Aorta (tissue), 5 donors: ENCODE data around the gene SVBP. TPM values are rescaled to one million over a fixed set of nuclear protein-coding genes. Genes with fewer than 3 reads are reported as not detected.

Experiments
- ATAC-seq: fragments of 200-7000 bp; cut with Tn5 transposase; one replicate; pipeline ENCODE4 v1.9.1; 2022; ENCODE audit warnings: moderate library complexity; ENCODE audit not compliant: low FRiP score
- DNase-seq, 2 donors: peaks; one replicate each; pipeline ENCODE4 v3.0.0-alpha.2; 2020
- H3K27ac ChIP-seq, 2 donors: one replicate each; pipeline ENCODE4 v1.5.1; 2013; ENCODE audit warnings: low read length in 2 of 2, mild to moderate bottlenecking in 2 of 2, moderate library complexity in 2 of 2, control low read depth in 1 of 2, inconsistent platforms in 1 of 2, low read depth in 1 of 2
- H3K27me3 ChIP-seq, 2 donors: one replicate each; pipeline ENCODE4 v1.6.1; 2013; ENCODE audit warnings: control low read depth in 1 of 2, low read length in 1 of 2, mild to moderate bottlenecking in 1 of 2, moderate library complexity in 1 of 2; ENCODE audit not compliant: insufficient read depth in 2 of 2, control insufficient read depth in 1 of 2
- H3K36me3 ChIP-seq, 2 donors: one replicate each; pipeline ENCODE4 v1.6.1; 2013; ENCODE audit warnings: control low read depth in 1 of 2, low read length in 1 of 2, mild to moderate bottlenecking in 1 of 2; ENCODE audit not compliant: insufficient read depth in 2 of 2, control insufficient read depth in 1 of 2
- H3K4me1 ChIP-seq, 2 donors: one replicate each; pipeline ENCODE4 v1.6.1; 2013; ENCODE audit warnings: low read length in 2 of 2, control low read depth in 1 of 2, mild to moderate bottlenecking in 1 of 2, moderate library complexity in 1 of 2; ENCODE audit not compliant: insufficient read depth in 2 of 2, control insufficient read depth in 1 of 2
- H3K4me3 ChIP-seq, 2 donors: one replicate each; pipeline ENCODE4 v1.5.1; 2013; ENCODE audit warnings: low read length in 2 of 2, control low read depth in 1 of 2, mild to moderate bottlenecking in 1 of 2
- H3K9me3 ChIP-seq: one replicate; pipeline ENCODE4 v1.6.1; 2013; ENCODE audit warnings: mild to moderate bottlenecking, low read length; ENCODE audit not compliant: control insufficient read depth
- WGBS, 2 donors: extraction: QIAGEN DNeasy Blood & Tissue Kit; methylation state at CpG; one replicate each; pipeline ENCODE4 v1.1.7; 2013; 5-methylcytosine and 5-hydroxymethylcytosine counted together
- intact Hi-C, 2 donors: fragments of 100-400 bp; cut with DNase I; formaldehyde crosslinking; loops; one replicate each; pipeline versions ENCODE4 v1.14.2 to v1.15.0; 2022
- polyA plus RNA-seq, 2 donors: library from polyadenylated mRNA; stranded (reverse); fragments of 200-250 nt; gene quantifications; one replicate each; pipeline ENCODE4 v1.2.3, GENCODE V29; 2013
- total RNA-seq, 2 donors: library from RNA; stranded (reverse); fragmentation: NEBNext Ultra II Directional; extraction: Animal tissue kit (Norgen Biotek cat#: 25700); gene quantifications; one replicate each; pipeline ENCODE4 v1.2.1, GENCODE V29; 2021
- donor health status: healthy with polysubstance abuse.
- donor health status: Bipolar disorder and iron deficiency.
- donor health status: DM: no; HTN: no; CAD: no.
- donor health status: DM: no; HTN: no; CAD: no.
- donor health status: DM: yes; HTN: yes; CAD: no.

The SVBP gene
- total and polyA plus RNA-seq, 4 donors: 15.9 to 37.8 (median 27.1) TPM

GRCh38 chr1:42851960-42852607, 34.9 kb upstream of the SVBP start:
- intact Hi-C loops: no loop called here
- Histone ChIP-seq H3K4me3 (no peak overlapping the region), H3K9me3 (no peaks in the 10 kb centered on the region), H3K4me1 (peaks cover 0 to under 1% of the 10 kb centered on the region in 2 donors), H3K27ac (no peak overlapping the region), H3K27me3 (no peaks in the 10 kb centered on the region), H3K36me3 (peaks cover 0 to 2% of the 10 kb centered on the region in 2 donors)
- ATAC-seq (no peak), DNase-seq (no peak)
- WGBS, 2 donors: 85 to 87% methylated on average over 2 of the region's 2 CpGs

- H3K27me3 ChIP-seq: no peaks in the 10 kb centered on the region
- peaks cover 0 to 2% of the 10 kb centered on the region in 2 donors for H3K36me3 ChIP-seq
- no peak overlapping the region for H3K27ac ChIP-seq
- peaks cover 0 to 2% of the 10 kb centered on the region in 2 donors for H3K4me1 ChIP-seq
- WGBS, 2 donors: 97% methylated on average over 15 of the region's 15 CpGs
- intact Hi-C loops: no loop called here
- H3K9me3 ChIP-seq: no peaks in the 10 kb centered on the region
- DNase-seq: no peak
- ATAC-seq: no peak
- no peak overlapping the region for H3K4me3 ChIP-seq
Measured at GRCh38 chr1:42851420-42851819, 34.2 kb upstream of the SVBP start.

GRCh38 chr1:42849944-42850343, 32.7 kb upstream of the SVBP start:
- H3K27me3 ChIP-seq: no peaks in the 10 kb centered on the region
- DNase-seq (no peak), ATAC-seq (no peak)
- 92 to 96% methylated on average over 5 of the region's 5 CpGs for whole genome bisulfite sequencing, 2 donors
- no peak overlapping the region for H3K27ac ChIP-seq
- H3K4me1 ChIP-seq: peaks cover 0 to 2% of the 10 kb centered on the region in 2 donors
- peaks cover 0 to 2% of the 10 kb centered on the region in 2 donors for H3K36me3 ChIP-seq
- no peaks in the 10 kb centered on the region for H3K9me3 ChIP-seq
- H3K4me3 ChIP-seq: no peak overlapping the region
- intact Hi-C loops: loop anchor here (10.0 kb wide), 2 partner anchors 85 to 165 kb away; partner anchors contain the start of genes C1orf50 (in 1 of the 2), P3H1 (in 1 of the 2) and YBX1 (in 1 of the 2)

- no peak for DNase-seq
- Histone ChIP-seq H3K9me3 (no peaks in the 10 kb centered on the region), H3K4me3 (no peak overlapping the region), H3K36me3 (peaks cover 0 to 2% of the 10 kb centered on the region in 2 donors), H3K4me1 (peaks cover 0 to 2% of the 10 kb centered on the region in 2 donors), H3K27me3 (no peaks in the 10 kb centered on the region), H3K27ac (no peak overlapping the region)
- ATAC-seq: no peak
- 90 to 94% methylated on average over 2 of the region's 2 CpGs for WGBS, 2 donors
- intact Hi-C loops: loop anchor here (10.0 kb wide), 2 partner anchors 84 to 164 kb away; partner anchors contain the start of genes C1orf50 (in 1 of the 2), P3H1 (in 1 of the 2) and YBX1 (in 1 of the 2)
Measured at GRCh38 chr1:42848823-42849537, 31.8 kb upstream of the SVBP start.

- no peaks in the 10 kb centered on the region for H3K9me3 ChIP-seq
- peaks cover 0 to 2% of the 10 kb centered on the region in 2 donors for H3K4me1 ChIP-seq
- 74 to 75% methylated on average over 6 of the region's 6 CpGs for WGBS, 2 donors
- no peak overlapping the region for H3K27ac ChIP-seq
- ATAC-seq (no peak), DNase-seq (no peak)
- H3K4me3 ChIP-seq: no peak overlapping the region
- no peaks in the 10 kb centered on the region for H3K27me3 ChIP-seq
- H3K36me3 ChIP-seq: peaks cover 0 to 2% of the 10 kb centered on the region in 2 donors
- intact Hi-C loops: loop anchor here (10.0 kb wide), 2 partner anchors 83 to 163 kb away; partner anchors contain the start of genes C1orf50 (in 1 of the 2), P3H1 (in 1 of the 2) and YBX1 (in 1 of the 2)
Measured at GRCh38 chr1:42847721-42848460, 30.7 kb upstream of the SVBP start.

- intact Hi-C loops: loop anchor here (10.0 kb wide), 2 partner anchors 82 to 162 kb away; partner anchors contain the start of genes C1orf50 (in 1 of the 2), P3H1 (in 1 of the 2) and YBX1 (in 1 of the 2)
- Histone ChIP-seq H3K9me3 (no peaks in the 10 kb centered on the region), H3K27ac (no peak overlapping the region), H3K4me3 (peak overlapping the region; percentile 78 to 96), H3K4me1 (peaks cover 0 to 2% of the 10 kb centered on the region in 2 donors), H3K27me3 (no peaks in the 10 kb centered on the region), H3K36me3 (peaks cover 0 to 2% of the 10 kb centered on the region in 2 donors)
- no peak for ATAC-seq
- 4 to 8% methylated on average over 6 of the region's 6 CpGs for WGBS, 2 donors
- no peak for DNase-seq
Measured at GRCh38 chr1:42847111-42847595, 30.0 kb upstream of the SVBP start.

GRCh38 chr1:42846257-42847110, 29.3 kb upstream of the SVBP start, which contains the start of gene ZNF691:
Gene ZNF691, plus strand, starts transcription at chr1:42846613. Its CDS starts 3,046 bp downstream, at chr1:42849659.
- intact Hi-C loops: loop anchor here (1.0 to 10.0 kb wide), 3 partner anchors 82 to 326 kb away; partner anchors contain the start of genes C1orf50 (in 1 of the 2), CFAP57 (in 1 of the 2), EBNA1BP2 (in 1 of the 2) and P3H1 (in 1 of the 2)
- ATAC-seq: peak; percentile 99
- Histone ChIP-seq H3K9me3 (no peaks in the 10 kb centered on the region), H3K27ac (no peak within 1 kb of the TSS), H3K4me1 (peaks cover 0 to 2% of the 10 kb centered on the region in 2 donors), H3K27me3 (no peaks in the 10 kb centered on the region), H3K36me3 (peaks cover 0 to 1% of the 10 kb centered on the region in 2 donors), H3K4me3 (peak within 1 kb of the TSS; percentile 81 to 96)
- peak; percentile 94 to 97 for DNase-seq
- 1% methylated on average over 50 of the region's 50 CpGs for WGBS, 2 donors
